ENCODE measurements around the gene RHBDF1. TPM values are rescaled to one million over a fixed set of nuclear protein-coding genes. Genes with fewer than 3 reads are reported as not detected.
A peak's percentile ranks its signal among the peaks of the same experiment; 100 is the strongest.

Gene RHBDF1
- total and polyA plus RNA-seq, 10 donors = 6.5 to 23.0 (median 10.6) TPM

DNA sequence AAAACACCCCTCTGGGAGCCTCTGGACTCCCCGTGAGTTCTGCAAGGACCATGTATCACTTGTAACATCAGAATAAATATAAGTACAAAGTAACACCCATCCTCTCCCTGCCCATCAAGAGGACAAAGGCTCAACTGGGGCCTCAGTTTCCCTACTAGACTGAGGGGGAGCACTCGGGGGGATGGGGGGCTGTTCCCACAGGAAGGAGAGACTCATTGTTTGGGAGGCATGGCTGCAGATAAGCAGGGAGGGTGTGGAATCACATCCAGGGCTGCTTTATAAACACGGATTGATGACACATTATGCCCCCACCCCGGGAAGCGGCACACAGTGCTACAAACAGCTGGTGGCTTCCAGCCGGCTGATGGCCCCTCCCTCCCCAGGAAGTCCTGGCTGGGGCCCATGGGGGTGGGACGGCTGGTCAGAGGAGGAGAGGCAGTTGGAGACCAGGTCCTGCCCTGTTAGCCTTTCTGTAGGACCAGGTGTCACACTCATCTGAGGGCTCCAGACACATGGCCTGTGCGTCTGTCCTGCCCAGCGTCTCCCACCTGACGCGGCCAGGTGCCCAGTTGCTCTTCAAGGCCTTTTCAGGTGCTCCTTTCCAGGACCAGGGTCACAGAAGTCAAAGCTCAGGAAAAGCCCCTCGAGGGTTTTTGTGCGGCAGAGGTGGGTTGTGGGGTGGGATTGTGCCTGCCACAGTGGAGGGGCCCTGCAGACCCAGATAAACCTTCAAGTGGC lies 4.3 kb upstream of the RHBDF1 start:
- TF ChIP-seq, protein P1, sequence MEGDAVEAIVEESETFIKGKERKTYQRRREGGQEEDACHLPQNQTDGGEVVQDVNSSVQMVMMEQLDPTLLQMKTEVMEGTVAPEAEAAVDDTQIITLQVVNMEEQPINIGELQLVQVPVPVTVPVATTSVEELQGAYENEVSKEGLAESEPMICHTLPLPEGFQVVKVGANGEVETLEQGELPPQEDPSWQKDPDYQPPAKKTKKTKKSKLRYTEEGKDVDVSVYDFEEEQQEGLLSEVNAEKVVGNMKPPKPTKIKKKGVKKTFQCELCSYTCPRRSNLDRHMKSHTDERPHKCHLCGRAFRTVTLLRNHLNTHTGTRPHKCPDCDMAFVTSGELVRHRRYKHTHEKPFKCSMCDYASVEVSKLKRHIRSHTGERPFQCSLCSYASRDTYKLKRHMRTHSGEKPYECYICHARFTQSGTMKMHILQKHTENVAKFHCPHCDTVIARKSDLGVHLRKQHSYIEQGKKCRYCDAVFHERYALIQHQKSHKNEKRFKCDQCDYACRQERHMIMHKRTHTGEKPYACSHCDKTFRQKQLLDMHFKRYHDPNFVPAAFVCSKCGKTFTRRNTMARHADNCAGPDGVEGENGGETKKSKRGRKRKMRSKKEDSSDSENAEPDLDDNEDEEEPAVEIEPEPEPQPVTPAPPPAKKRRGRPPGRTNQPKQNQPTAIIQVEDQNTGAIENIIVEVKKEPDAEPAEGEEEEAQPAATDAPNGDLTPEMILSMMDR (IDR thresholded peaks at IDR 0.05 in 8 of 11, conservative IDR thresholded peaks at IDR 0.05 in 3 of 11) = no peak
- peak in 1 of 3 donors; percentile 19 for TF ChIP-seq POLR2AphosphoS5 (IDR thresholded peaks at IDR 0.05)
- no peak for DNase-seq
- peaks cover 0 to 23% (median 7%) of the 10 kb centered on the region in 6 donors for H3K36me3 ChIP-seq
- 16 to 27% (median 17%) methylated on average over 11 to 13 of the region's 13 CpGs for WGBS, 5 donors
- H3K4me1 ChIP-seq = peaks cover 20 to 81% (median 59%) of the 10 kb centered on the region in 6 donors
- H3K4me3 ChIP-seq = peak overlapping the region in 7 of 8 donors; percentile 84 to 98 (median 87)
- no peaks in the 10 kb centered on the region for H3K9me3 ChIP-seq
- intact Hi-C loops (cut with DNase I; ENCODE audit: low total_unique reads) = no loop called here
- peaks cover 0 to 27% (median 9%) of the 10 kb centered on the region in 7 donors for H3K27me3 ChIP-seq (replicated peaks in 1 of 7)
- H3K27ac ChIP-seq = peak overlapping the region; percentile 79 to 95 (median 93)

DNA sequence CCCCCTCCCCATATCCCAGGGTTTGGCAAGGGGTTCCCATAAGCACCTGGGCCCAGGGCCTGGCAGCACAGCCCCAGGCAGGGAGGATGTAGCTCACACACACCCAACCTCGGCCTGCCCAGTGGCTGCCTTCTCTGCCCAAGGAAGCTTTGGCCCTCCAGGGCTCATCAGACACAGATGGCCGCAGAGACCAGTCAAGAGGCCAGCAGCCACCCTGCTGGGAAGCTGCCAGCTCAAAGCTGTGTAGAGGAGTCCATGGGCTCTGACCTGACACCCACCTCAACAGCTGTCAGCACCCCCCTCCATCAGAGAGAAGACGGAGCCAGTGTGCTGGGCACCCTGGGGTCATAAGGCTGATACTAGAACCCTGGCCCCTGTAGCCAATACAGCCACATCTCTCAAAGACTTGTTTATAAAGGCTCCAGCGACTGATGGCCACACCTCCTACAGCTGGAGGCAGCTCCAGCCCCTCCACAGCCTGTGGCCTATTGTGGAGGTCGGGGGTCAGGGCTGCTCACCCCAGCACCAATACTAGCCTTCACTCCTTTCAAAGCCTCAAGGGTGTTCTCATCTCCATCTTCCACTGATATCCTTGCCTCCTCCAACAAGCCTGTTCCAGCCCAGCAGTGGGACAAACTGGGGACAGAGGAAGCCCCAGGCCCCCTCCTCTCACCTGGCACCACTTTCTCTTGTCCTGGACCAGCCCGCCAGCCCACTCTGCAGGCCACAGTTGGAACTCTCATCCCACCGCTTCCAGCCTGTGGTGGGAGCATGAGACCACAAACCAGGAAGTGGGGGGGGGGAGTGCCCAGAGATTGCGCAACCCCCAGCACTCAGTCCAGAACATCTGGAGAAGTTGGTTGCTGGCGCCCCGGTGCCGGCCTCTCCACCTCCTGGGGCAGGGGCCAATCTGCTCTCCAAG lies 3.4 kb upstream of the RHBDF1 start:
- Histone ChIP-seq H3K4me1 (peaks cover 23 to 86% (median 62%) of the 10 kb centered on the region in 6 donors), H3K9me3 (no peaks in the 10 kb centered on the region), H3K4me3 (no peak overlapping the region), H3K27ac (peak overlapping the region in 7 of 8 donors; percentile 92 to 95 (median 93)), H3K27me3 (replicated peaks in 1 of 7) (peaks cover 0 to 36% (median 10%) of the 10 kb centered on the region in 7 donors), H3K36me3 (peaks cover 0 to 17% (median 7%) of the 10 kb centered on the region in 6 donors)
- DNase-seq = no peak
- TF ChIP-seq, protein P1 (IDR thresholded peaks at IDR 0.05 in 8 of 11, conservative IDR thresholded peaks at IDR 0.05 in 3 of 11) = peak in 3 of 11 experiments; percentile 15 to 35 (median 15)
- TF ChIP-seq POLR2A (IDR thresholded peaks at IDR 0.05) (no peak), POLR2AphosphoS5 (IDR thresholded peaks at IDR 0.05) (peak in 1 of 3 donors; percentile 9)
- 18 to 42% (median 33%) methylated on average over 8 to 11 of the region's 11 CpGs for WGBS, 5 donors
- intact Hi-C loops (cut with DNase I; ENCODE audit: low total_unique reads) = no loop called here

DNA sequence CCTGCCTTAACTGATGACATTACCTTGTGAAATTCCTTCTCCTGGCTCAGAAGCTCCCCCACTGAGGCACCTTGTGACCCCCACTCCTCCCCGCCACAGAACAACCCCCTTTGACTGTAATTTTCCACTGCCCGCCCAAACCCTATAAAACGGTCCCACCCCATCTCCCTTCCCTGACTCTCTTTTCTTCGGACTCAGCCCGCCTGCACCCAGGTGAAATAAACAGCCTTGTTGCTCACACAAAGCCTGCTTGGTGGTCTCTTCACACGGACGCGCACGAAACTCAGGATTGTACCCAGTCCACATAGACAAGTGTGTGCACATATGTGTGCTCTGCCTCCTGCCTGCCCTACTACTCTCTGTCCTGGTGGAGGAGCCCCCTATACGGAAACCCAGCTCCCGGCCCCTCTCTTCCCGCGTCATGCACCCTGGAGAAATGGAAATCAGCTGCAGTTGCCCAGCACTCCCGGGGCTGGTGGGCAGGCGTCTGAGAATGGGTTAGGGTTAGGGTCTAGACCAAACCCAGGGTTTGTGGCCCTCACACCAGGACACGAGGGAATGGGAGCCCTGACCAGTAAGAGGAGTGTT lies 2.4 kb upstream of the RHBDF1 start:
- WGBS, 5 donors = 87 to 92% (median 91%) methylated on average over 15 to 16 of the region's 16 CpGs

More for the DNA sequence above, 2.4 kb upstream of the RHBDF1 start:
- Histone ChIP-seq H3K36me3 (peaks cover 0 to 7% (median 2%) of the 10 kb centered on the region in 6 donors), H3K4me1 (peaks cover 23 to 85% (median 61%) of the 10 kb centered on the region in 6 donors), H3K27me3 (replicated peaks in 1 of 7) (peaks cover 0 to 40% (median 10%) of the 10 kb centered on the region in 7 donors), H3K9me3 (no peaks in the 10 kb centered on the region), H3K27ac (peak overlapping the region in 6 of 8 donors; percentile 54 to 95 (median 94)), H3K4me3 (no peak overlapping the region)
- DNase-seq = no peak
- TF ChIP-seq POLR2A (IDR thresholded peaks at IDR 0.05) = no peak
- TF ChIP-seq POLR2AphosphoS5 (IDR thresholded peaks at IDR 0.05) = no peak
- TF ChIP-seq, protein P1 (IDR thresholded peaks at IDR 0.05 in 8 of 11, conservative IDR thresholded peaks at IDR 0.05 in 3 of 11) = no peak
- intact Hi-C loops (cut with DNase I; ENCODE audit: low total_unique reads) = no loop called here
